GM19025 (cell line): ENCODE data around the gene ZNF362.
"Not testable (repeated sequence)": the region's sequence is repeated elsewhere in the genome, so short reads cannot be mapped to it uniquely, and the experiment has no call there.

ENCODE experiments used
- ATAC-seq: cut with Tn5 transposase; IDR thresholded peaks from one replicate; pipeline ENCODE4 v1.9.1; 2021; ENCODE audit warnings: mild to moderate bottlenecking, low read depth, moderate library complexity; ENCODE audit not compliant: unreplicated experiment

The ZNF362 gene

GRCh38 chr1:33256471-33257206 lies at the start of gene ZNF362:
Gene ZNF362 (plus strand): TSS chr1:33256492. CDS start chr1:33270575, 14,083 bp downstream.
- peak; percentile 45 for ATAC-seq

- ATAC-seq: no peak
Measured at GRCh38 chr1:33211972-33212371, 44.3 kb upstream of the ZNF362 start.

- no peak for ATAC-seq
Measured at GRCh38 chr1:33219886-33220661, 36.2 kb upstream of the ZNF362 start.

GRCh38 chr1:33220676-33221384 lies 35.5 kb upstream of the ZNF362 start:
- ATAC-seq: no peak

GRCh38 chr1:33221385-33221758 lies 34.9 kb upstream of the ZNF362 start:
- no peak for ATAC-seq

- no peak for ATAC-seq
Measured at GRCh38 chr1:33222381-33222780, 33.9 kb upstream of the ZNF362 start.

- ATAC-seq: no peak
Measured at GRCh38 chr1:33224166-33224707, 32.1 kb upstream of the ZNF362 start.

GRCh38 chr1:33225586-33225985 lies 30.7 kb upstream of the ZNF362 start:
- ATAC-seq: no peak

GRCh38 chr1:33228935-33229487 lies 27.3 kb upstream of the ZNF362 start:
- no peak for ATAC-seq

- no peak for ATAC-seq
Measured at GRCh38 chr1:33231166-33231565, 25.1 kb upstream of the ZNF362 start.

- ATAC-seq: no peak
Measured at GRCh38 chr1:33232716-33233115, 23.6 kb upstream of the ZNF362 start.

GRCh38 chr1:33234131-33234530 lies 22.2 kb upstream of the ZNF362 start:
- no peak for ATAC-seq

- no peak for ATAC-seq
Measured at GRCh38 chr1:33234588-33234990, 21.7 kb upstream of the ZNF362 start.

GRCh38 chr1:33235521-33235920 lies 20.8 kb upstream of the ZNF362 start:
- ATAC-seq: no peak

GRCh38 chr1:33236498-33236897 lies 19.8 kb upstream of the ZNF362 start:
- no peak for ATAC-seq

- ATAC-seq: no peak
Measured at GRCh38 chr1:33237579-33237978, 18.7 kb upstream of the ZNF362 start.

GRCh38 chr1:33238194-33238724 lies 18.0 kb upstream of the ZNF362 start:
- not testable (repeated sequence) for ATAC-seq

- not testable (repeated sequence) for ATAC-seq
Measured at GRCh38 chr1:33239410-33239809, 16.9 kb upstream of the ZNF362 start.

GRCh38 chr1:33241866-33242265 lies 14.4 kb upstream of the ZNF362 start:
- ATAC-seq: no peak

GRCh38 chr1:33242652-33243051 lies 13.6 kb upstream of the ZNF362 start:
- ATAC-seq: no peak
